H9 (cell line): ENCODE measurements around the gene ADGRD1. TPM values are rescaled to one million over a fixed set of nuclear protein-coding genes. Genes with fewer than 3 reads are reported as not detected.

ENCODE experiments used
- DNase-seq: peaks from one replicate; pipeline ENCODE4 v3.0.0-alpha.2; 2017
- H2AFZ ChIP-seq: one replicate; pipeline ENCODE4 v1.6.1; 2013; ENCODE audit warnings: mild to moderate bottlenecking, low read length, control low read depth, moderate library complexity
- H2AK5ac ChIP-seq: 2 replicates; pipeline ENCODE4 v1.6.1; 2013; ENCODE audit warnings: low read length, control low read depth, mixed read lengths; ENCODE audit not compliant: insufficient read length
- H2BK120ac ChIP-seq: one replicate; pipeline ENCODE4 v1.6.1; 2013; ENCODE audit warnings: low read depth, mild to moderate bottlenecking, low read length, control low read depth, inconsistent platforms; ENCODE audit not compliant: poor library complexity, severe bottlenecking
- H2BK12ac ChIP-seq: 2 replicates; pipeline ENCODE4 v1.6.1; 2013; ENCODE audit warnings: low read length, control low read depth, mixed read lengths, low read depth; ENCODE audit not compliant: insufficient read length
- H2BK15ac ChIP-seq: 2 replicates; pipeline ENCODE4 v1.6.1; 2013; ENCODE audit warnings: low read depth, low read length, control low read depth
- H2BK20ac ChIP-seq: one replicate; pipeline ENCODE4 v1.6.1; 2013; ENCODE audit warnings: low read depth, mild to moderate bottlenecking, low read length, control low read depth, inconsistent platforms; ENCODE audit not compliant: poor library complexity, severe bottlenecking
- H2BK5ac ChIP-seq: 2 replicates; pipeline ENCODE4 v1.6.1; 2013; ENCODE audit warnings: low read length, control low read depth, mixed read lengths; ENCODE audit not compliant: insufficient read length
- H3K14ac ChIP-seq: 2 replicates; pipeline ENCODE4 v1.6.1; 2013; ENCODE audit warnings: low read length, control low read depth; ENCODE audit not compliant: insufficient read depth
- H3K18ac ChIP-seq: 2 replicates; pipeline ENCODE4 v1.6.1; 2013; ENCODE audit warnings: low read depth, mild to moderate bottlenecking, mixed read lengths, low read length, control low read depth; ENCODE audit not compliant: insufficient read length
- H3K23ac ChIP-seq: 2 replicates; pipeline ENCODE4 v1.6.1; 2013; ENCODE audit warnings: low read length, control low read depth, mixed read lengths, low read depth; ENCODE audit not compliant: insufficient read length
- H3K23me2 ChIP-seq: 2 replicates; pipeline ENCODE4 v1.6.1; 2013; ENCODE audit warnings: low read depth, mild to moderate bottlenecking, mixed read lengths, low read length, control low read depth; ENCODE audit not compliant: insufficient read length, poor library complexity, severe bottlenecking
- H3K27ac ChIP-seq: 2 replicates; pipeline ENCODE4 v1.5.1; 2013; ENCODE audit warnings: low read length, control low read depth, mixed read lengths, low read depth; ENCODE audit not compliant: insufficient read length
- H3K27me3 ChIP-seq: 2 replicates; pipeline ENCODE4 v1.6.1; 2013; ENCODE audit warnings: low read length, control low read depth, inconsistent platforms; ENCODE audit not compliant: insufficient read depth
- H3K4ac ChIP-seq: 2 replicates; pipeline ENCODE4 v1.6.1; 2013; ENCODE audit warnings: low read depth, mild to moderate bottlenecking, control low read depth, inconsistent platforms, low read length, moderate library complexity
- H3K4me1 ChIP-seq: 2 replicates; pipeline ENCODE4 v1.6.1; 2013; ENCODE audit warnings: low read length, control low read depth, inconsistent platforms; ENCODE audit not compliant: insufficient read depth
- H3K4me2 ChIP-seq: 2 replicates; pipeline ENCODE4 v1.6.1; 2013; ENCODE audit warnings: low read length, control low read depth, mixed read lengths; ENCODE audit not compliant: insufficient read length, insufficient read depth
- H3K56ac ChIP-seq: 2 replicates; pipeline ENCODE4 v1.6.1; 2013; ENCODE audit warnings: low read depth, mild to moderate bottlenecking, mixed read lengths, low read length, control low read depth; ENCODE audit not compliant: insufficient read length
- H3K79me1 ChIP-seq: 2 replicates; pipeline ENCODE4 v1.6.1; 2013; ENCODE audit warnings: low read depth, mild to moderate bottlenecking, moderate library complexity, low read length, control low read depth, inconsistent platforms; ENCODE audit not compliant: insufficient read depth, poor library complexity, severe bottlenecking
- H3K79me2 ChIP-seq: 2 replicates; pipeline ENCODE4 v1.6.1; 2013; ENCODE audit warnings: low read length, control low read depth, inconsistent platforms; ENCODE audit not compliant: insufficient read depth
- H3K9ac ChIP-seq: 2 replicates; pipeline ENCODE4 v1.6.1; 2013; ENCODE audit warnings: low read length, control low read depth, mixed read lengths; ENCODE audit not compliant: insufficient read length; ENCODE audit errors: extremely low read depth
- H3K9me3 ChIP-seq: one replicate; pipeline ENCODE4 v1.6.1; 2013; ENCODE audit warnings: low read depth, low read length, inconsistent platforms; ENCODE audit not compliant: control insufficient read depth
- H3T11ph ChIP-seq: one replicate; pipeline ENCODE4 v1.6.1; 2013; ENCODE audit warnings: mild to moderate bottlenecking, low read length, control low read depth, inconsistent platforms
- H4K20me1 ChIP-seq: one replicate; pipeline ENCODE4 v1.6.1; 2013; ENCODE audit not compliant: control insufficient read depth, insufficient read length, insufficient read depth
- H4K5ac ChIP-seq: 2 replicates; pipeline ENCODE4 v1.6.1; 2013; ENCODE audit warnings: low read depth, mild to moderate bottlenecking, mixed read lengths, low read length, control low read depth; ENCODE audit not compliant: insufficient read length
- H4K8ac ChIP-seq: replicated peaks from 2 replicates; pipeline ENCODE4 v1.6.1; 2013; ENCODE audit warnings: low read length, control low read depth, mixed read lengths, low read depth; ENCODE audit not compliant: insufficient read length
- H4K91ac ChIP-seq: 2 replicates; pipeline ENCODE4 v1.6.1; 2013; ENCODE audit warnings: low read depth, mild to moderate bottlenecking, moderate library complexity, mixed read lengths, low read length, control low read depth; ENCODE audit not compliant: insufficient read length
- H3K27ac Mint-ChIP-seq, 3 experiments: 2 replicates in 2 of 3; 3 replicates in 1 of 3; pipeline ENCODE4 v1.8.0; 2020 to 2021; ENCODE audit warnings: mixed read lengths in 3 of 3, mild to moderate bottlenecking in 1 of 3, moderate library complexity in 1 of 3
- H3K27me3 Mint-ChIP-seq: 2 replicates; pipeline ENCODE4 v1.8.0; 2021; ENCODE audit warnings: low read depth, mild to moderate bottlenecking, moderate library complexity, mixed read lengths
- H3K36me3 Mint-ChIP-seq, 3 experiments: 2 replicates in 2 of 3; 3 replicates in 1 of 3; pipeline ENCODE4 v1.8.0; 2020 to 2021; ENCODE audit warnings: low read depth in 3 of 3, mixed read lengths in 3 of 3; ENCODE audit not compliant: insufficient read depth in 1 of 3
- H3K4me1 Mint-ChIP-seq, 2 experiments: 2 replicates each; pipeline ENCODE4 v1.8.0; 2020; ENCODE audit warnings: mixed read lengths in 2 of 2
- H3K4me3 Mint-ChIP-seq, 2 experiments: 2 replicates in 1 of 2; 3 replicates in 1 of 2; pipeline ENCODE4 v1.8.0; 2020 to 2021; ENCODE audit warnings: mild to moderate bottlenecking in 2 of 2, mixed read lengths in 2 of 2, moderate library complexity in 1 of 2
- H3K9me3 Mint-ChIP-seq, 2 experiments: 2 replicates in 1 of 2; 3 replicates in 1 of 2; pipeline ENCODE4 v1.8.0; 2020; ENCODE audit warnings: mild to moderate bottlenecking in 2 of 2, mixed read lengths in 2 of 2, moderate library complexity in 1 of 2
- CTCF ChIP-seq: fragments of 200-600 bp; sonication (generic); conservative IDR thresholded peaks from 3 replicates; pipeline ENCODE4 v1.8.0; 2021; ENCODE audit warnings: antibody characterized with exemption, mild to moderate bottlenecking
- WGBS: extraction: QIAGEN DNeasy Blood & Tissue Kit; methylation state at CpG from one replicate; pipeline ENCODE4 v1.1.7; 2013; ENCODE audit warnings: missing lambda C conversion rate, low lambda C conversion rate, mixed read lengths; ENCODE audit not compliant: insufficient read length; ENCODE audit errors: extremely low coverage; 5-methylcytosine and 5-hydroxymethylcytosine counted together
- total RNA-seq: library from RNA; stranded (reverse); gene quantifications from 2 replicates; pipeline ENCODE4 v1.2.1, GENCODE V29; 2021

Gene ADGRD1
- total RNA-seq, 1 experiment from 2014 or later: 0.52 TPM

GRCh38 chr12:130977046-130977742, 23.5 kb downstream of the ADGRD1 start:
- no peak overlapping the region for H3K4ac ChIP-seq
- H3K23me2 ChIP-seq: no peaks in the 10 kb centered on the region
- no peak overlapping the region for H3K27ac ChIP-seq
- WGBS: no CpG with 5 or more reads among the region's 17 CpGs
- H3K9ac ChIP-seq: no peak overlapping the region
- H3K79me1 ChIP-seq: no peaks in the 10 kb centered on the region
- H3K4me1 ChIP-seq: no peaks in the 10 kb centered on the region
- Mint-ChIP-seq H3K9me3 (no peaks in the 10 kb centered on the region), H3K4me1 (peaks cover 7 to 10% of the 10 kb centered on the region in 2 experiments), H3K27ac (no peak overlapping the region; a peak in 1 of 7 replicates), H3K36me3 (no peaks in the 10 kb centered on the region), H3K4me3 (no peak overlapping the region), H3K27me3 (peaks cover 4% of the 10 kb centered on the region)
- H2BK15ac ChIP-seq: no peak overlapping the region
- no peak overlapping the region for H2AFZ ChIP-seq
- no peaks in the 10 kb centered on the region for H3K79me2 ChIP-seq
- H3K23ac ChIP-seq: no peak overlapping the region
- H2AK5ac ChIP-seq: no peak overlapping the region
- no peak overlapping the region for H2BK12ac ChIP-seq
- H2BK20ac ChIP-seq: no peak overlapping the region
- H3K14ac ChIP-seq: no peak overlapping the region
- DNase-seq: peak; percentile 33
- TF ChIP-seq CTCF: no peak
- H3K9me3 ChIP-seq: no peaks in the 10 kb centered on the region
- H4K91ac ChIP-seq: no peak overlapping the region
- H3K56ac ChIP-seq: no peak overlapping the region
- no peaks in the 10 kb centered on the region for H3K27me3 ChIP-seq
- H3T11ph ChIP-seq: no peak overlapping the region
- H4K5ac ChIP-seq: no peak overlapping the region
- no peak overlapping the region for H3K18ac ChIP-seq
- H4K8ac ChIP-seq: no peak overlapping the region
- H2BK120ac ChIP-seq: no peak overlapping the region
- no peak overlapping the region for H2BK5ac ChIP-seq
- no peaks in the 10 kb centered on the region for H4K20me1 ChIP-seq
- H3K4me2 ChIP-seq: no peak overlapping the region
